OCI-M1 (cell line): ENCODE results near the gene NAA16.
"Not testable (repeated sequence)": the region's sequence is repeated elsewhere in the genome, so short reads cannot be mapped to it uniquely, and the experiment has no call there.

Source experiments
- DNase-seq: peaks from one replicate; lab custom pipeline; 2025; lab: John Stamatoyannopoulos, UW

Gene NAA16

GRCh38 chr13:41310963-41311405 lies at the start of gene NAA16:
TSS of gene NAA16 (plus strand) at chr13:41311267. CDS start at chr13:41311529, 262 bp downstream.
- DNase-seq = peak; percentile 94

DNA sequence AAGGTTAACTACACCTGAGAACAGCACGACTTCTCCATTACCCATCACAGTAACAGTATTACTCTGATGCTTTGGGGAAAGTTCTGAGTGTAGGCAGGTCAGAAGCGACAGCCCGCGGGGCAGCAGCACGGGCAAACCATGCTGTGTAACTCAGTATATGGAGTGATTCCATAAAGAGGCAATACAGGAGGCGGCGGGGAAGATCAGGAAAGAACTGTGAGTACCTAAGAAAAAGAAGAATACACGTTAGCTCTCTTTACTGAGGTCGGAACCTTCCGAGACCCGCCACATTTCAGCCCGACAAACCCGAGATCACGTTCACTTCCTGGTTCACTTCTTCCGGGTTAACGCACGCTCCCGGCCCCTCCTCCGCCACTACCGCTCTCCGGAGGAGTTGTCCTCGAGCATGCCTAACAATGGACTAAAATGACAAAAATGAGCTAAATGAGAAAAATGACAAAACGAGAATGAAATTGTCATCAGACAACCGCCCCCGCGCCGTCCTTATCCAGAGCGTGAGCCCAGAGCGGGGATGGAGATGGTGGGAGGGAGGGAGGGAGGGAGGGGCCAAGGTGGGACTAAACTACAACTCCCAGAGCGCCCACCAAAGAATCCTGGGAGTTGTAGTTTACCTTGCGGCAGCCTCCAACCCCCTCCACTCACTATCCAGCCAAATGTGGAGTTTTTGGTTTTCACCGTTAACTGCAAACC lies 47.7 kb upstream of the NAA16 start, which contains the start of gene MTRF1:
MTRF1 (minus strand) TSS at position 316 of the 711 bp plus-strand sequence. CDS start 2,669 bp downstream, outside the sequence.
- DNase-seq = peak; percentile 93

DNA sequence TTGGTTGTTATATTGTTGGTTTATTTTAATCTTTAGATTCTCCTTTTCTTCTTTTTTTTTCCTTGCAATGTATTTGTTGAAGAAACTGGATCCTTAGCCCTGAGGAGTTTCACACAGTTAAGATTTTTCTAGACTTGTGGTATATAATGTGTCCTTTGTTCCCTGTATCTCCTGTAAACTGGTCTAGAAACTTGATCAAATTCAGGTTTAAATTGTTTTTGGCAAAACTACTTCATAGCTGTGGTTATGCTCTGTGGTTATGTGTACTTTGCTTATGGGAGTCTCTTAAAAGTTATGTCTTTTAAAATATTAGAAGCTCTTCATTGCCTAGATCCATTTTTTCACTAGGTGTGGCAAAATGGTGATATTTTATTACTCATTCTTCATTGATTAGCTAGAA lies 44.0 kb upstream of the NAA16 start:
- DNase-seq = no peak

GRCh38 chr13:41268764-41269163 lies 42.3 kb upstream of the NAA16 start:
- DNase-seq = peak; percentile 66

- DNase-seq = no peak
These were observed 39.4 kb upstream of the NAA16 start for GRCh38 chr13:41271456-41272285.

GRCh38 chr13:41273831-41274441 lies 37.1 kb upstream of the NAA16 start:
- DNase-seq = no peak

- no peak for DNase-seq
These were observed 36.2 kb upstream of the NAA16 start for GRCh38 chr13:41274881-41275280.

- DNase-seq = no peak
These were observed 34.2 kb upstream of the NAA16 start for GRCh38 chr13:41276824-41277223.

DNA sequence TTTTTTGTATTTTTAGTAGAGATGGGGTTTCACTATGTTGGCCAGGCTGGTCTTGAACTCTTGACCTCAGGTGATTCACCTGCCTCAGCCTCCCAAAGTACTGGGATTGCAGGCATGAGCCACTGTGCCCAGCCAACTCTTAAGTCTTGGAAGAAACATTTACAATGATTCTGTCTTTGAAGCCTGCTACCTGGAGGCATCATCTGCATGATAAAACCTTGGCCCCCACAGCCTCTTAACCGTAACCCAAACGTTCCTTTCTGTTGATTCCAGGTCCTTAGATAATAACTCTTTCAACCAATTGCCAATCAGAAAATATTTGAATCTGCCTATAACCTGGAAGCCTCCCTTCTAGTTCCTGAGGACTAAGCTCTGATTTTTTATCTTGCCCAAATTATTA lies 31.9 kb upstream of the NAA16 start:
- DNase-seq = not testable (repeated sequence)

GRCh38 chr13:41282129-41282571 lies 28.9 kb upstream of the NAA16 start:
- no peak for DNase-seq

GRCh38 chr13:41284512-41285288 lies 26.4 kb upstream of the NAA16 start:
- DNase-seq = no peak

DNA sequence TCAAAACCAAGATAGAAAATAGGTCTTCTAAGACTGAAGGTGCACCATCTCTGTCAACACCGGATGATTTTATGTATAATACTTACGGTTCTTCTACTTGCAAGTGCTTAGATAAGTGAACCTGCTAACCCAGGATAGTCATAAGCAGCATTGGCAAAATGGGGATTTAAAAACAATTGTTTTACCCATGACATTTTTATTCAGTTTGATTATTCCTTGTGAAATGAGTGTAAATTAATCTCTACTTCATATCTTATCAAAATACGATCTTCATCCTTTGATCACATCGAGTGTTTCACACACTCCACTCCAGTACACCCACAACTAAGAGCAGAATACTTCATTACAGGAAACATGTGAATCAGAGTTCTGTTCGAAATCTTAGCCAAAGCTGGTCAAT lies 24.7 kb upstream of the NAA16 start:
- DNase-seq = no peak

GRCh38 chr13:41289463-41289881 lies 21.6 kb upstream of the NAA16 start:
- peak; percentile 51 for DNase-seq

- DNase-seq = no peak
These were observed 19.8 kb upstream of the NAA16 start for GRCh38 chr13:41291246-41291645.

DNA sequence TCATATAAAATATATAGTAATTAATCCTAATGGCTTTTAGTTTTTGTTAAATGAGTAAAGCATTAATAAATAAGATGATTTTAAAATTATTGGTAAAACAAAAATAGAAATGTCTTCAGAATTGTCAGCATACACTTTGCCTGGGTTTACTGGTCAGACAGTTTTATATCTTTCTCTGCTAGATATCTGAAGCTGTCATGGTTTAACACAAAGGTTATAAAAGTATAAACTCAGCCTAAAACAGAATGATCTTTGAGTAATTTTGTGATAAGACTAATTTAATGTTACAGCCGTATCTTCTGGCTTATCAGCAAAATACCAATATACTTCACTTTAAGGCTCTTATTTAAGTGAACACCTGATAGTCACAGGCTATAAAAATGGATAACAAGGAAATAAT lies 17.8 kb upstream of the NAA16 start:
- no peak for DNase-seq

GRCh38 chr13:41294914-41295313 lies 16.2 kb upstream of the NAA16 start:
- DNase-seq = no peak

GRCh38 chr13:41295973-41296372 lies 15.1 kb upstream of the NAA16 start:
- DNase-seq = no peak

- no peak for DNase-seq
These were observed 14.0 kb upstream of the NAA16 start for GRCh38 chr13:41296879-41297646.

DNA sequence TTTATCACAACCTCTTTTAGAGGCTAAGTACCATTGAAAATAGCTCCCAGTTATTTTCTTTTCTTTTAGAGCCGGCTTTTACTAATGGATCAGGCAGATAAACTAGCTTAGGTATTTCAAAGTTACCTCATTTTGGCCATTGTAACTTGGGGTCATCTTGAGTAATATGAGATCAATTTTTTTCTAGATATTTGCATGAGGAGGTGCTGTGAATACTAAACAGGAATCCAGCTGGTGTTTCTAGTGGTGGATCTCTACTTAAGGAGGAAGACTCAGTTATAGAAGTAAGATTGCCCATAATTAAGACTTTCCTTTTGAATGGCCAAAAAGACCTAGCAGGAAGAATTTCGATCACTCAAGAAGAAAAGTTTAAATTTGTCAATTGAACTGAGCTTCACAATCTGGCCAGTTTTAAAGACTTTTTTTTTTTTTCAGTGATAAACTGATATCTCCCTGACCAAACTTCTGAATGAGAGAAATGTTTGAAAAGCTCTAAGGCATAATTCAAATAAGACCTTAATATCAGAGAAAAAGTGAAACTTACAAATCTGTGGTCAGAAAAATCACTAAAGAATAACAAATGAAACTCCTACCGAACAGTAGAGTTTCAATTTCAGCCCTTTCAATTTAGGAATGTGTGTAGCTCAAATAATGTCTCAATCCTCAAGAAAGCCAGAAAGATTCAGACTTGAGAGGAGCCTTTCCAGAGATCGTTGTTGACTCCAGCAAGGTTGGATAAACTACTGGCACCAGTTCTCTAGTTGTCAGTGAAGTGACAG lies 11.6 kb upstream of the NAA16 start:
- no peak for DNase-seq

- DNase-seq = no peak
These were observed 8.3 kb upstream of the NAA16 start for GRCh38 chr13:41302743-41303142.
